GM10266 (cell line): ENCODE data around the gene UBE2QL1.
A peak's percentile ranks its signal among the peaks of the same experiment; 100 is the strongest.
"Not testable (repeated sequence)": the region's sequence is repeated elsewhere in the genome, so short reads cannot be mapped to it uniquely, and the experiment has no call there.

Experiments used
- DNase-seq: peaks from one replicate; pipeline ENCODE4 v3.0.0; 2012; ENCODE audit errors: extremely low spot score
- CTCF ChIP-seq: IDR thresholded peaks from 2 replicates; pipeline ENCODE4 v1.5.1; 2012; ENCODE audit warnings: mild to moderate bottlenecking, low read depth; ENCODE audit not compliant: control insufficient read depth, insufficient read depth; ENCODE audit errors: missing control alignments

UBE2QL1 gene

GRCh38 chr5:6504677-6505415, 56.2 kb downstream of the UBE2QL1 start:
- no peak for DNase-seq
- TF ChIP-seq CTCF = no peak

- TF ChIP-seq CTCF = no peak
- no peak for DNase-seq
Measured at GRCh38 chr5:6505416-6505755, 56.7 kb downstream of the UBE2QL1 start.

- DNase-seq = no peak
- no peak for TF ChIP-seq CTCF
Measured at GRCh38 chr5:6505783-6506557, 57.3 kb downstream of the UBE2QL1 start.

- no peak for TF ChIP-seq CTCF
- DNase-seq = peak; percentile 26
Measured at GRCh38 chr5:6506611-6507010, 58.0 kb downstream of the UBE2QL1 start.

- no peak for DNase-seq
- TF ChIP-seq CTCF = no peak
Measured at GRCh38 chr5:6508931-6509330, 60.3 kb downstream of the UBE2QL1 start.

- DNase-seq = no peak
- no peak for TF ChIP-seq CTCF
Measured at GRCh38 chr5:6510132-6510531, 61.5 kb downstream of the UBE2QL1 start.

- no peak for TF ChIP-seq CTCF
- DNase-seq = no peak
Measured at GRCh38 chr5:6510973-6511372, 62.3 kb downstream of the UBE2QL1 start.

- not testable (repeated sequence) for DNase-seq
Measured at GRCh38 chr5:6515812-6516211, 67.2 kb downstream of the UBE2QL1 start.
